ENCODE data around the gene PACS1.
A peak's percentile ranks its signal among the peaks of the same experiment; 100 is the strongest.
"Not testable (repeated sequence)": the region's sequence is repeated elsewhere in the genome, so short reads cannot be mapped to it uniquely, and the experiment has no call there.

PACS1 gene

DNA sequence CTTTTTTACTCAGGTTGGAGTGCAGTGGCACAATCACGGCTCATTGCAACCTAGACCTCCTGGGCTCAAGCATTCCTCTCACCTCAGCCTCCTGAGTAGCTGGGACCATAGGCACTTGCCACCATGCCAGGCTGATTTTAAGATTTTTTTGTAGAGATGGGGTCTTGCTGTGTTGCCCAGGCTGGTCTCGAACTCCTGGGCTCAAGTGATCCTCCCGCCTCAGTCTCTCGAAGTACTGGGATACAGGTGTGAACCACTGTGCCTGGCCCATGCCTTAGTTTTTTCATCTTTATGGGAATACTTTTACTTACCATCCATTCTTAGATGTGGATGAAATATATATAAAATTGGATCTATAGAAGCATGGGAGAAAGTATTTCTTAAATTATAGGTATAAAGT lies 5.2 kb downstream of the PACS1 start:
- DNase-seq (ENCODE audit: low read depth in 2 of 2): no peak

DNA sequence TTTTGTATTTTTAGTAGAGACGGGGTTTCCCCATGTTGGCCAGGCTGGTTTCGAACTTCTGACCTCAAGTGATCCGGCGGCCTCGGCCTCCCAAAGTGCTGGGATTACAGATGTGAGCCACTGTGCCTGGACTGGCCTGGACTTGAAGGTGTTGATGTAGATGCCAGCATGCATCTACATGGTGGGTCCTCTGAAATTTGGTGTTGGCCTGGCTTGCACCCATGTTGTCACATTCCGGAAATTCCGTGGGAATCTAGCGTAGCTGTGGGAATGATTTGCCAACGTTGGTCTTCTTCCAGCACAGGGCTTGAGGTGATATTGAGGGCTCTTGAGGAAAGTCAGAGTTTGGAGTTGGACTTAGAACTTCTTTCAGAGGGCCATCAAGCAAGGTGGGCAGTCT lies 6.5 kb downstream of the PACS1 start:
- DNase-seq (ENCODE audit: low read depth in 2 of 2): no peak

DNA sequence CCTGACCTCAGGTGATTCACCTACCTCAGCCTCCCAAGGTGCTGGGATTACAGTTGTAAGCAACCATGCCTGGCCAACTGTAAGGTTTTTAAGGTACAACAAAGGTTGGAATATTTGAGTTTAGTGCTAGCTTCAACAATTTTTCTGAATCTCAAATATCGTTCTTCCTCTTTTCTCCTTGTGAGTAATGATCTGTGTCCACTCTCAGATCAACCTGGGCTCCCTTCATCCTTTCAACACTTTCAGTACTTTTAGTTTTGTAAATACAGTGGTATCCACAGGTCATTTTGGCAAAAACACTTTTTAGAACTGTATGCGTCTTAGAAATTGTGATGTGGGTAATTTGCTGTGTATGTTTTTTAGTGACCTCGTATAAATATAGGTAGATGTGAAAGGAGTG lies 7.9 kb downstream of the PACS1 start:
- no peak for DNase-seq (ENCODE audit: low read depth in 2 of 2)

DNA sequence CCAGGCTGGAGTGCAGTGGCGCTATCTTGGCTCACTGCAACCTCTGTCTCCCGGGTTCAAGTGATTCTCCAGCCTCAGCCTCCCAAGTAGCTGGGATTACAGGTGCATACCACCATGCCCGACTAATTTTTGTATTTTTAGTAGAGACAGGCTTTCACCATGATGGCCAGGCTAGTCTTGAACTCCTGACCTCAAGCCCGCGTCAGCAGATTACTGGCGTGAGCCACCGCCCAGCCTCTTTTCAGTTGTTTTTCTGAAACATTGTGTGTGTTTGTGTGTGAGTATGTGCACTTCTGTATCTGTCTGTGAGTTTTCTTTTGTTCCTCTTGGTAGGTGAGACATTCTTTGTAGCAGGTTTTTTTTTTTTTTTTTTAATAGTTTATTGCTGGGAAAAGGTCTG lies 8.9 kb downstream of the PACS1 start:
- DNase-seq (ENCODE audit: low read depth in 2 of 2): not testable (repeated sequence)

DNA sequence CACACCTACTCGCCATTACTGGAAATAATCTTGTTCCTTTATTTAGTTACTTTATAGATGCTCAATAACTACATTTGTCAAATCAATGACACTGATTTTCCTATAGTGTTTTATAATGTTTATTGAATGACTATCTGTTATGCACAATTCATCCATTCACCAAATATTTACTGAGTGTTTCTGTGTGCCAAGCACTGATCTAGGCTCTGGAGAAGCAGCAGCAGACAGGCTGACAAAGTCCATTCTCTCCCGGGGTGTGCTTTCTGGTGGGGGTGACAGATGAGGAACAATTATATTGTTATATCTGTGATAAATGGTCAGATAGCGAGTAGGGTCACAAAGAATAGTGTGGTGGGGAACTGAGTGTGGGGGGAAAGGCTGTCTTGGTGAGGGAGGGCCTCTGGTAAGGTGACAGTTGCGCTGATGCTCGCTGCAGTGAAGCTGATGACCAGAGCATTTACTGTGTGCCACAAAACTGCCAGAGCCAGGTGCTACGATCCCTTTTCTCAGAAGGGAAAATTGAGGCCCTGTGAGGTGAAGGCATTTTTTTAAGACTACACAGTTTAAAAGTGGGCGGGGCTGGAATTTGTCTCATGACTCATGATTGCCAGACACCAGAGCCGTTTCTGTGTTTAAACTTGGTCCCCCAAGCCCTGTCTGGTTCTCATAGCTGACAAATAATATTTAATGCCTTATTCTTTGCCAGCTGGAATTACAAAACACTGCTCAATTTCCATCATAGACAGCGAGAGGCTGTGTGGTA lies 10.2 kb downstream of the PACS1 start:
- DNase-seq (ENCODE audit: low read depth in 2 of 2): peak in 1 of 2 donors; percentile 58

DNA sequence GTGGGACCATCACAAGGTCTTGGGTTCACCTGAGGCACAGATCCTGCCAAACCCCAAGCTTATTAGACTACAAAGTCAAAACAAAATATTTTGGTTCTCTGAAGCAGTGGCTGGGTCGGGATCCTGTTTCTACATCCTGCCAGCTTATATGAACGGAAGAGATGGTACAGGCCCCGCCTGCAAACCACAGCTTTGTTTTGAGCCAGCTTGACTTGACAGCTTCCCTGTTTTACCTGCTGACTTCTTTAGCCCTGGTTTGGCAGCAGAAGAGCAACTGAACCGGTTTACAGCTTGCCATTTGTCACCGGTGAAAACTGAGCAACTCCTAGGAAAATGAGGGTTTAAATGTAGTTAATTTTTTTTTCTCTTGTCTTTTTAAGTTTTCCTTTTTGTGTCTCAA lies 11.4 kb downstream of the PACS1 start:
- DNase-seq (ENCODE audit: low read depth in 2 of 2): peak in 1 of 2 donors; percentile 42

DNA sequence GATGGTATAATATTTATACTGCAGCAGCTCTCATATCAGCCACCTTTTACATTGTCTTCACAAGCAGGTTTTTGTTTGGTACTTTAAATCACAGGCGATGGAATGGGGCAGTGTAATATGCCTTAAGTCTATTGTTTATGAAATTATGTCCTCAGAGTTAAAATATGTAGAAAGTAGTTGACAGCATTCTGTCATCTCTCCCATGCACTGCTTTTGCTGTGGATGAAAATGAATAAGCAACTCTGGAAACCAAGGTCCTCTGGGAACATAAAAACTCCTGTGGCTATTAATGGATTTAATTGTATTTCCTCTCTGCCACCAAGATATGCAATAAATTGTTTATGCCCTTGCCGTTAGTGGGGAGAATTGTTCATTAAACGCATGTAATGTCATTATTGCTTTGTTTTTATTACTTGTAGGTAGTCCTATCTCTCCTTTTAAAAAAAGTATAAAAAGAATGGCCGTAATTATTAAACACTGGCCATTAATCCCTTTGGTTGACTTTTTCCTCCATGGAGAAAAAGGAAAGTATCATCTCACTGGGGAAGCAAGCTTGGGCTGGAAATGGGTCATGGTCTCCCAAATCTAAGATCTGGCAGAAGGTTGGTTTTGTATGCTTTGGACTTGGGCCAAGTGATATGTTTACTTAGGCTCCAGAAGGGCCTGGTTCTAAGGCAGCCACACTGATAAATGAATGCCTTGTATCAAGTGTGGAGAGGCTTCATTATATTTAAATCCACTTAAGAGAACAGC lies 13.1 kb downstream of the PACS1 start:
- DNase-seq (ENCODE audit: low read depth in 2 of 2): no peak

DNA sequence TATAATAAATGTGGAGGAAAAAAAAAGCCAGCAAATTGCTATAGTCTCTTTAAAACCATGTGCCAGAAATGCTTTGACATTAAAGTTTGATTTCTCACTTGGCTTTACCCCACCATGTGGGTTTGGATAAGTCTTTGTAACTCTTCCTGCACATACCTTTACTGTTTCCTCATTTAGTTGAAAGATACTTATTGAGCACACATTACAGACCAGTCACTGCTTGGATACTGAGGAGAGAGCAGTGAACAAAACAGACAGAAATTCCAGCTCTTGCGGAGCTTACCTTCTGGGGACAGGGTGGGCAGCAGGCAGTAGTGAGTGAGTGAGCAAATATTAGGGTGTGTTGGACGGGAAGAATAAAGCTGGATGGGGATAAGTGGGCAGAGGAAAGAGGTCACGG lies 13.7 kb downstream of the PACS1 start:
- no peak for DNase-seq (ENCODE audit: low read depth in 2 of 2)

DNA sequence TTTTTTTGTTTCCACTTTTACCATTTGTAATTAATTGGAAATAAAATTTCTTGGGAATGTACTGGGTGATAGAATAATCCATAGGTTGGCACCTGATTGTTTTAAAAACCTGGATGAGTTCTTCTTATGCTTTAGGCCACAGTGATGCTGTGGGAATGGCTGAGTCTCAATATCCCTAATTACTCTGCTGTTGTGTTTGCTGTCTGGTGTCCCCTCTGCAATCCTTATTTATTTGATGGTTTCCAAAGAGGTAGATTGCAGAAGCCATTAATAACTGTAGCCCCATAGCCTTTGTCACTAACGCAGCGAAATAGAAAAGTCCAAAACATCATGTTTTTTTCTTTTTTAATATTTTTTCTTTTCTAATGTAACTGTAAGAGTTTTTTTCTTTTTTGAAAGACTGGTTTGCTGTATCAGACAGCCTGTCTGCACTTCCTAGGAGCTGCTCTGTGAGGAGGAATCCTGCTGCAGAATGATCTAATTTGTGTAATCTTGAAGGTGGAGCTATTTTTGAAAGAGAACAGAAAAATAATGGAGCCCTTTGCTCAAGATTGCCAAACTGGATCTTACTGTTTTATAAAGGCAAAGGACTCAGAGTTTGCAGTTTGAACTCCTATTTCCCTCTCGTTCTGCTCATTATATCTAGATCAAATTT lies 14.9 kb downstream of the PACS1 start:
- DNase-seq (ENCODE audit: low read depth in 2 of 2): no peak

DNA sequence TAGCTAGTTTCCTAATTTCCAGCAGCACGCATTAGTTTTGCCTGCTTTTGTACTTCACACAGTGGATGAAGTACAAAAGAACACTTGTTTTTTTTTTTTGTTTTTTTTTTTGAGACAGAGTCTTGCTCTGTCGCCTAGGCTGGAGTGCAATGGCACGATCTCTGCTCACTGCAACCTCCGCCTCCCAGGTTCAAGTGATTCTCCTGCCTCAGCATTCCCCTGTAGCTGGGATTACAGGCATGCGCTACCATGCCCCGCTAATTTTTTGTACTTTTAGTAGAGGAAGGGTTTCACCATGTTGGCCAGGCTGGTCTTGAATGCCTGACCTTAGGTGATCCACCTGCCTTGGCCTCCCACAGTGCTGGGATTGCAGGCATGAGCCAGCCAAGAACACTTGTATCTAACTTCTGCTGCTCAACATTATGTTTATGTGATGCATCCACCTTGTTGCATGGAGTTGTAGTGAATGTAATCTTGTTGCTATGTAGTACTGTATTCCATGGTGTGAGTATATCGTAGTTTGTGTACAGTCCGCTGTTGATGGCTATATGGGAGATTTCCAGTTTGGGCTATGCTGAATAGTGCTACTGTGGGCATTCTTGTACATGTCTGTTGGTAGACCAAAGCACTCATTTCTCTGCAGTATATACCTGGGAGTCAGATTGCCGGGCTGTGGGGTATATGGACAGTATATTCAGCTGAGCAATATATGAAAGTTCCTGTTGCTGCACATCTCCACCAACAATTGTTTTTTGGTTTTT lies 17.3 kb downstream of the PACS1 start:
- DNase-seq (ENCODE audit: low read depth in 2 of 2): no peak

DNA sequence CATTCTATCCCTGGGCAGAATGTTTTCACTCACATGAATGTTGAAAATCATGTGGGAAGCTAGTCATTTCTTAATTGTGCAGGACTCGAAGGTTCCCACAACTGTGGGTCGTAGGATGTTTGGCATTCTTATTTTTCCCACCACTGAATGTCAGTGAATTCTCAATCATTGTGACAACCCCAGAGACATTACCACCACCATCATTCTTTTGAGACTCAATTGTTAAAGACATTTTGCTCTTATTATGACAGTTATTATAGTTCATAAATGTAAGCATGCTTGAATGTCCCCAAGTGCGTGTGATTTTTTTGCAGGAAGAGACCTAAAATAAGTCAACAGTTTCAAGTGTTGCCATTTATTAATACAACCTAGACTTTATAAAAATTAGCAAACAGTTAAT lies 19.0 kb downstream of the PACS1 start:
- DNase-seq (ENCODE audit: low read depth in 2 of 2): no peak

DNA sequence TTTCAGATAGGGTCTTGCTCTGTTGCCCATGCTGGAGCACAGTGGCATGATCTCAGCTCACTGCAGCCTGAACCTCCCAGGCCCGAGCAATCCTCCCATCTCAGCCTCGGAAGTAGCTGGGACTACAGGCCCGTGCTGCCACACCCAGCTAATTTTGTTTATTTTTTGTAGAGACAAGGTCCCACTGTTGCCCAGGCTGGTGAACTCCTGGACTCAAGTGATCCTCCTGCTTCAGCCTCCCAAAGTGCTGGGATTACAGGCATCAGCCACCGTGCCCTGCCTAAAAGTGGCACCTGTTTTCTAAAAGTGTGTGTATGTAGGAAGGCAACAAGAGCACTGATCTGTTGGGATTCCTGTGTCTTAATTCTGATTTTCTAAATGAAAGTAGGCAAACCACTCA lies 20.2 kb downstream of the PACS1 start:
- no peak for DNase-seq (ENCODE audit: low read depth in 2 of 2)

DNA sequence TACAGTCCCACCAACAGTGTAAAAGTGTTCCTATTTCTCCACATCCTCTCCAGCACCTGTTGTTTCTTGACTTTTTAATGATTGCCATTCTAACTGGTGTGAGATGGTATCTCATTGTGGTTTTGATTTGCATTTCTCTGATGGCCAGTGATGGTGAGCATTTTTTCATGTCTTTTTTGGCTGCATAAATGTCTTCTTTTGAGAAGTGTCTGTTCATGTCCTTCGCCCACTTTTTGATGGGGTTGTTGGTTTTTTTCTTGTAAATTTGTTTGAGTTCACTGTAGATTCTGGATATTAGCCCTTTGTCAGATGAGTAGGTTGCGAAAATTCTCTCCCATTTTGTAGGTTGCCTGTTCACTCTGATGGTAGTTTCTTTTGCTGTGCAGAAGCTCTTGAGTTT lies 22.1 kb downstream of the PACS1 start:
- DNase-seq (ENCODE audit: low read depth in 2 of 2): not testable (repeated sequence)

DNA sequence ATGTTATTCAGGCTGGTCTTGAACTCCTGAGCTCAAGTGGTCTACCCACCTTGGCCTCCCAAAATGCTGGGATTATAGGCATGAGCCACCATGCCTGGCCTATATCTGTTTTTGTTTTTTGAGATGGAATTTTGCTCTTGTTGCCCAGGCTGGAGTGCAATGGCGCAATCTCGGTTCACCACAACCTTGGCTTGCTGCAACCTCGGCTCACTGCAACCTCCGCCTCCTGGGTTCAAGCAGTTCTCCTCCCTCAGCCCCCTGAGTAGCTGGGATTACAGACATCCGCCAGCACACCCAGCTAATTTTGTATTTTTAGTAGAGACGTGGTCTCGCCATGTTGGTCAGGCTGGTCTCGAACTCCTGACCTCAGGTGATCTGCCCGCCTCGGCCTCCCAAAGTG lies 29.7 kb downstream of the PACS1 start:
- not testable (repeated sequence) for DNase-seq (ENCODE audit: low read depth in 2 of 2)

DNA sequence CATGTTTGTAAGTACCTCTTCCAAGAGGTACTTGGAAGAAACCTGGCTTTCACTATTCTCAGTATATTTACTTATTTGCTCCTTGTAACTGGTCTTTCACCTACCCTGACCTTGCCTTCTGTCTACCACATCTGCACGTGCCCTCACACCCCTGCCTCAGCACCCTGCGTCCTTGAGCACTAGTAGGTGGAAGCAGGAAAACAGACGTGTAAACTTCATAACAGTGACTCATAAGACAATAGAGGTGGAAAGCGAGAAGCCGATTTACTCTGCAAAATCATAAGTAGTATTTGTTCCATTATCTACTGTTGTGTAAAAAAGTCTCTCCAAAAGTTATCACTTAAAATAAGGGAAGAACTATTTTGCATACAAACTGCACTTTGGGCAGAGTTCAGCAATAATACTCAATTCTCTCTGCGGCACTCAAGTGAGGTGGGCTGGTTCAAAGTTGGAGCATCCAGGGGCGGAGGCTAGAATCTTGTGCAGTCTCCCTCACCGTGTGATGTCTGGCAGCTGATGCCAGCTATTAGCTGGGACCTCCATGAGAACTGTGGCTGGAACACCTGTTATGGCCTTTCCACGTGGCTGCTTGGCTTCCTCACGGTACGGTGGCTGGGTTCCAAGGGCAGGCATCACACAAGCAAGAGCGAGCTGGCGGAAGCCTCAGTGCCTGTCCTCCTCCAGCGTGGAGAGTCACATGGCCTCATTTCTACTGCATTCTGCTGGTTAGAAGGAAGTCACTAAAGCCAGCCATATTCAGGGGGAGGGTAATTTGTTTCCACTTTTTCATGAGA lies 30.4 kb downstream of the PACS1 start:
- DNase-seq (ENCODE audit: low read depth in 2 of 2): peak; percentile 27 to 29

DNA sequence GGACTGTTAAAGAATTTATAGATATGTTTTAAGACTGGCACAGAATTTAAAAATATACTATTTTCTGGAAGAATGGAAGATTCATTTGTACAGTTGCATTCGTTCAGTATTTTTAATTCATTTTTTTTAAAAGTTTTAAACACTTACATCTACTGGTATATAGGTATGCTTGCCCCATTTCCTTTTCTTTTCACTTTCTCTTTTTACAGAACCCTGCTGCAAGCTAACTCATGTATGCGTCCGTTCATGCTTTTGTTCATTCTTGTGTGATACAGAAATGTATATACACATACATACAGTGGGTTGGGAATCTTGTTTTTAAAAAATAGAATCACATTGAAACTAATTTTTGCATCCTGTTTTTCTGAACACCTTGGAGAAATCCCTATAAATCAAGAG lies 31.0 kb downstream of the PACS1 start:
- DNase-seq (ENCODE audit: low read depth in 2 of 2): no peak

DNA sequence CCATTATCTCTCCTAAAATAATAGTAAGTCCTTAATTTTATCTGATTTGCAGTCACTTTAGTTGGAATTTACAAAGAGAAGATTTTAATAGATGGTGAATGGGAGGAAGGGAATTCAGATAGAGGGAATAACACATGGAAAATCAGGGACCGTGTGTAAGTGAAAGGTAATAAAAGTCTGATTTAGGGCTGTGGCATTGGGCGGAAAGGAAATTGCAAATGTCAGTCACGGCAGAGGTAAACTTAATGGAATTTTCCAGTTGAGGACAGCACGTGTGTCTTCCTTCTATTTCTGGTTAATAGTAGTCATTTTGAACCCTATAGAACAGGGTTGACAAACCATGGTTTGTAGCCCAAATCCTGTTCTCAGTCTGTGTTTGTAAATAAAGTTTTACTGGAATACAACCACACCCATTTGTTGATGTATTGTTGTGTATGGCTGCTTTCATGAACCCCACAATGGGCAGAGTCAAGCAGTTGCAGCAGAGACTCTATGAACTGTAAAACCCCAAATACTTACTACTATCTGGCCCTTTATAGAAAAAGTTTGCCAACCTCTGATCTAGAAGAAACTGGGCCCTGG lies 34.1 kb downstream of the PACS1 start:
- no peak for DNase-seq (ENCODE audit: low read depth in 2 of 2)

DNA sequence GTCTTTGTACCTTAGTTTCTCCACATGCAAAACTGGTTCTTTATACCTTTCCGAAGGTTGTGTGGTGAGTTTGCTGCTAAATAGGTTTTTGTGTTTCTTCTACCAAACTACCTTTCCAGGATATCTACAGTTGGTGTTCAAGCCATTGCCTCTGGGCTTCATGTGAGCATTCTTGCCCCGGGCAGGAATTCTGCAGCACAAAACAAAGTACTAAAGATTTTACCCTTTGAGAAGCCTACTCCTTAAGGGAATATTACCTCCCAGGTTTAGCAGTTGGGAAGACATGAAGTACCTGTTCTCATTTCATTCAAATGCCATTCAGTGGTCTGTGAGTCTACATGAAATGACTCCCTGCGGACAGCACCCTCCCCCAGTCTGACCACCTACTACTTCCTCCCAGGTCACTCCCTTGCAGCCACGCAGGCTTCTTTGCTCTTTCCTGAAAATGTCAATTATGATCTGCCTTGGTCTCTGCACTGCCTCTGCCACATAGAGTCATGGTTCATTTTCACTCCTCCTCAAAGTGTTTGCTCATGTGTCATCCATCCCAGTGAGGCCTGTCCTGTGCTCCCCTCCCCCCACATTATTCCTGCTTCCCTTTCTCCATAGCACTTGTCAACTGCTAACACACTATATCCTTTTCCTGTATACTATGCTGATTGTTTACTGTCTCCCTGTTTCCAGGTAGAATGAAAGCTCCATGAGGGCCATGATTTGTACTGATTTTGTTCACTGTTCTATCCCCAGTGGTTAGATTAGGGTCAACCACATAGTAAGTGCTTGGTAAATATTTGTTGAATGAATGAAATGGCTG lies 36.9 kb downstream of the PACS1 start:
- no peak for DNase-seq (ENCODE audit: low read depth in 2 of 2)

DNA sequence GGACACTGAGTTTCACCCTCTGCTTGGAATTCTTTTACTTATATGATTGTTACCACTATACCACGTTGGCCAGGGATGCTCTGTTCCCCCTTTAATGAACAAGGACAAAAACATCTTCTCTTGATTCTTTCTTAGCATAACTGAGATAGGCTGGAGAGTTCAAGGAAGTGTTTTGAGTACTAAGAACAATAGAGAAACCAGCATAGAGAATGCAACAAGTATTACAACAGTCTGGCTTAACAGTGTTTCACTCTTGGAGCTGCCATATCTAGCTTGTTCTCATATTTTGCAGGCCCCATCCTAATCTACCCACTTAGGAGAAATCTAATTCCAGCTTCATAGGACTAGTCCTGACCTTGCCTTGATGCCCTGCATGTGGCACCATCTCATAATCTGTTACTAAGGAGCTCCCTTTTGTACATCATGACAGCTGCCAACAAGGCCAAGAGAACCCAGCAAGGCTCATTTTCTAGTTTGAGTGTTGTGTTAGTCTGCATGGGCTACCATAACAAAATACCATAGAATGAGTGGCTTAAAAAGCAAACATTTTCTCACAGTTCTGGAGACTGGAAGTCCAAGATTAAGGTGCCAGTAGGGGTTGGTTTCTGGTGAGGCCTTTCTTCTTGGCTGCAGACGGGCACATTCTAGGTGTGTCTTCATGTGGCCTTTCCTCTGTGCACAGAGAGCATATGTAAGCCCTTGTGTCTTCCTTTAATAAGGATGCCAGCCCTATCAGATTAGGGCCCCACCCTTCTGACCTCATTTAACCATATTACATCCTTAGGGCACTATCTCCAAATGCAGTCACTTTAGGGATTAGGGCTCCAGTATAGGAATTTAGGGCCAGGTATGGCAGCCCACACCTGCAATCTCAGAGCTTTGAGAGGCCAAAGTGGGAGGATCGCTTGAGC lies 37.8 kb downstream of the PACS1 start:
- DNase-seq (ENCODE audit: low read depth in 2 of 2): no peak

All from stimulated activated CD8-positive, alpha-beta memory T cell treated with anti-CD3 and anti-CD28 coated beads, Interleukin-15, amount 100 ng/mL, for 4 hours (primary cell).